Nephron progenitor cell (in vitro differentiated cells): ENCODE results near the gene FOLR2.
A peak's percentile ranks its signal among the peaks of the same experiment; 100 is the strongest.

Experiments used
- DNase-seq: peaks from one replicate; pipeline ENCODE4 v3.0.0; 2021
- H3K27ac Mint-ChIP-seq: 2 replicates; pipeline ENCODE4 v1.8.0; 2021; ENCODE audit warnings: mild to moderate bottlenecking, moderate library complexity, mixed read lengths
- H3K27me3 Mint-ChIP-seq: 2 replicates; pipeline ENCODE4 v1.8.0; 2021; ENCODE audit warnings: mild to moderate bottlenecking, low read depth, mixed read lengths; ENCODE audit not compliant: poor library complexity
- H3K36me3 Mint-ChIP-seq: 2 replicates; pipeline ENCODE4 v1.8.0; 2021; ENCODE audit warnings: low read depth, mixed read lengths
- H3K4me1 Mint-ChIP-seq: 2 replicates; pipeline ENCODE4 v1.8.0; 2021; ENCODE audit warnings: mixed read lengths
- H3K4me3 Mint-ChIP-seq: 2 replicates; pipeline ENCODE4 v1.8.0; 2021; ENCODE audit warnings: mild to moderate bottlenecking, moderate library complexity, mixed read lengths
- H3K9me3 Mint-ChIP-seq: 2 replicates; pipeline ENCODE4 v1.8.0; 2021; ENCODE audit warnings: mild to moderate bottlenecking, moderate library complexity, mixed read lengths
- TF ChIP-seq, protein P1 (sequence below): fragments of 200-600 bp; sonication (generic); IDR thresholded peaks from 2 replicates; pipeline ENCODE4 v1.5.0; 2021; ENCODE audit warnings: antibody characterized with exemption

The FOLR2 gene

GRCh38 chr11:72232260-72233055, 15.9 kb downstream of the FOLR2 start:
- Mint-ChIP-seq H3K4me3 (no peak overlapping the region), H3K27me3 (no peaks in the 10 kb centered on the region), H3K9me3 (no peaks in the 10 kb centered on the region), H3K36me3 (peaks cover 53% of the 10 kb centered on the region), H3K27ac (no peak overlapping the region), H3K4me1 (peaks cover 32% of the 10 kb centered on the region)
- TF ChIP-seq, protein P1, sequence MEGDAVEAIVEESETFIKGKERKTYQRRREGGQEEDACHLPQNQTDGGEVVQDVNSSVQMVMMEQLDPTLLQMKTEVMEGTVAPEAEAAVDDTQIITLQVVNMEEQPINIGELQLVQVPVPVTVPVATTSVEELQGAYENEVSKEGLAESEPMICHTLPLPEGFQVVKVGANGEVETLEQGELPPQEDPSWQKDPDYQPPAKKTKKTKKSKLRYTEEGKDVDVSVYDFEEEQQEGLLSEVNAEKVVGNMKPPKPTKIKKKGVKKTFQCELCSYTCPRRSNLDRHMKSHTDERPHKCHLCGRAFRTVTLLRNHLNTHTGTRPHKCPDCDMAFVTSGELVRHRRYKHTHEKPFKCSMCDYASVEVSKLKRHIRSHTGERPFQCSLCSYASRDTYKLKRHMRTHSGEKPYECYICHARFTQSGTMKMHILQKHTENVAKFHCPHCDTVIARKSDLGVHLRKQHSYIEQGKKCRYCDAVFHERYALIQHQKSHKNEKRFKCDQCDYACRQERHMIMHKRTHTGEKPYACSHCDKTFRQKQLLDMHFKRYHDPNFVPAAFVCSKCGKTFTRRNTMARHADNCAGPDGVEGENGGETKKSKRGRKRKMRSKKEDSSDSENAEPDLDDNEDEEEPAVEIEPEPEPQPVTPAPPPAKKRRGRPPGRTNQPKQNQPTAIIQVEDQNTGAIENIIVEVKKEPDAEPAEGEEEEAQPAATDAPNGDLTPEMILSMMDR: no peak
- DNase-seq: no peak

DNA sequence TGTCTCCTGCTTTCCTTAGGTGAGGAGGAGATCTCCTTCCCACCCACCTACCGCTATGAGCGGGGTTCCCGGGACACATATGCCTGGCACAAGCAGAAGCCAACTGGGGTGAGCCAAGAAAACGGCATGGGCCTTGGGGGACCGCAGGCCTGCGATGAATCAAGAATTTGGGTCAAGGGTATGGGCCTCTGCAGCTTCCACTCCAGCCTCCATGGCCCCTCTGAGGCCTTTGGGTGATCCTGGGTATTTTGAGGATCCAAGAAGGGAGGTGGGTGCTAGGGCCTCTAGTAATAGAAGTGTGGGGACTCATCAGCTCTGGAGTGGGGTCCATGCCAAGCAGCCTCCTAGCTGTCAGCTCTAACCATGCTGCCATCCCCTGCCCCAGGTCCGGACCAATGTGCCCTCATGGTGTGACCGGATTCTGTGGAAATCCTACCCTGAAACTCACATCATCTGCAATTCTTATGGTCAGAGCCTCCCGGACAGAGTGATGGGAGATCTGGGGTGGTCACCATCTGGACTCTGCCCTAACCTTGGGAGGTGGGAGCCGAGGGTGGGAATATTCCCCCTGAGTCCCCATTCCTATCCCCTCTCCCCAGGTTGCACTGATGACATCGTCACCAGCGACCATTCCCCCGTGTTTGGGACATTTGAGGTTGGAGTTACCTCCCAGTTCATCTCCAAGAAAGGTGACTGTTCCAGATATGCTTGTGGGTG, 16.6 kb downstream of the FOLR2 start:
- peaks cover 30% of the 10 kb centered on the region for H3K4me1 Mint-ChIP-seq
- H3K9me3 Mint-ChIP-seq: no peaks in the 10 kb centered on the region
- H3K36me3 Mint-ChIP-seq: peaks cover 53% of the 10 kb centered on the region
- TF ChIP-seq, protein P1: no peak
- DNase-seq: no peak
- no peak overlapping the region for H3K4me3 Mint-ChIP-seq
- no peak overlapping the region for H3K27ac Mint-ChIP-seq
- H3K27me3 Mint-ChIP-seq: peaks cover under 1% of the 10 kb centered on the region

DNA sequence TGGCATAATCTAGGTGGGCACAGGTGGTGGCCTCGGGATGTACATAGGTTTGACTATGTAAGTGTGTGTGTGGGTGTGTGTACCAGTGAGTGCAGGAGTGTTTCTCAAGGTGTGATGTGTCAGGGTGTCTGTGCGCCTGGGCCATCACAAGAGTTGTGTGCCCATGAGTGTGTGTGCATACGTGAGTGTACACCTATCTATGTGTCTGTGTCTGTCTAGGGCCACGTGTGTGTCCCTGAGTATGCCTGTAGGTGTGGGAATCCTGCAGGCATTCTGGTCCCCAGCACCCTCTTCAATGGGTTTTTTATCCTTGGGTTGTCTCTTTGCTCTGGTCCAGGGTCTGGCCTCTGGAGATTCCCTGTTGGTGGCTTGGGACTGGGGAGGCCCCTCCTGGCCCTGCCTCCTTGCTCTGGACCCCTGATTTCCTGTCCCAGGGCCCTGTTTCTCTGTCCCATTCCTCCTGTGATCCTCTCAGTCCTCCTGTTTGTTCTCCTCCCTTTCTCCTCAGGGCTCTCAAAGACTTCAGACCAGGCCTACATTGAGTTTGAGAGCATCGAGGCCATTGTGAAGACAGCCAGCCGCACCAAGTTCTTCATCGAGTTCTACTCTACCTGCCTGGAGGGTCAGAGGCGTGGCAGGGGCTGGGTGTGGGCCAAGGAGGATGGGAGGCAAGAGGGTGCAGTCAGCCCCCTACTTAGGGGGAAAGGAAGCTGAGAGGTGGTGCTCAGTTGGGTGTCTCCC, 17.3 kb downstream of the FOLR2 start:
- H3K36me3 Mint-ChIP-seq: peaks cover 49% of the 10 kb centered on the region
- DNase-seq: no peak
- H3K4me3 Mint-ChIP-seq: no peak overlapping the region
- H3K9me3 Mint-ChIP-seq: no peaks in the 10 kb centered on the region
- TF ChIP-seq, protein P1: no peak
- H3K27ac Mint-ChIP-seq: no peak overlapping the region
- H3K27me3 Mint-ChIP-seq: peaks cover 8% of the 10 kb centered on the region
- H3K4me1 Mint-ChIP-seq: peaks cover 35% of the 10 kb centered on the region

DNA sequence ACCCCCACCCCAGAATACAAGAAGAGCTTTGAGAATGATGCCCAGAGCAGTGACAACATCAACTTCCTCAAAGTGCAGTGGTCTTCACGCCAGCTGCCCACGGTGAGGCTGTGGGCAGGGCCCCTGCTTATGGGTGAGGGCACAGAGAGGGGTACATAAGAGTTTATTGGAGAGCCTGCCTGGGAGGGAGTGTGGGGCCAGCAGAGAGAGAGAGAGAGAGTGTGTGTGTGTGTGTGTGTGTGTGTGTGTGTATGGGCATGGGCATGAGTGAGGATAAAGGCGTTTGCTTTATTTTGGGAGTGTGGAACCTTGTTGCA, 17.9 kb downstream of the FOLR2 start:
- peaks cover 44% of the 10 kb centered on the region for H3K36me3 Mint-ChIP-seq
- peak overlapping the region; percentile 3 for H3K27ac Mint-ChIP-seq
- DNase-seq: no peak
- H3K4me1 Mint-ChIP-seq: peaks cover 35% of the 10 kb centered on the region
- no peaks in the 10 kb centered on the region for H3K9me3 Mint-ChIP-seq
- TF ChIP-seq, protein P1: no peak
- H3K27me3 Mint-ChIP-seq: peaks cover 13% of the 10 kb centered on the region
- no peak overlapping the region for H3K4me3 Mint-ChIP-seq

GRCh38 chr11:72234920-72235319, 18.3 kb downstream of the FOLR2 start:
- Mint-ChIP-seq H3K9me3 (no peaks in the 10 kb centered on the region), H3K27ac (peak overlapping the region; percentile 3), H3K36me3 (peaks cover 42% of the 10 kb centered on the region), H3K4me1 (peaks cover 36% of the 10 kb centered on the region), H3K27me3 (peaks cover 15% of the 10 kb centered on the region), H3K4me3 (no peak overlapping the region)
- TF ChIP-seq, protein P1: no peak
- no peak for DNase-seq
